AG04449 (cell line): Measurements from ENCODE around the gene DRD4.
"Not testable (repeated sequence)": the region's sequence is repeated elsewhere in the genome, so short reads cannot be mapped to it uniquely, and the experiment has no call there.

Source experiments
- CTCF ChIA-PET: fragments of 350-600 bp; formaldehyde crosslinking; extraction: SDS; loops from one replicate; lab custom pipeline; 2021; ENCODE audit warnings: antibody characterized with exemption; lab: Yijun Ruan, JAX
- POLR2A ChIA-PET: fragments of 400-600, 350-600 bp; formaldehyde crosslinking; extraction: SDS; loops from one replicate; lab custom pipeline; 2020; ENCODE audit warnings: antibody characterized with exemption, inconsistent platforms; lab: Yijun Ruan, JAX
- DNase-seq: peaks from one replicate; pipeline ENCODE4 v3.0.0-alpha.2; 2010; ENCODE audit warnings: low read depth, low spot score
- H3K4me3 ChIP-seq: 2 replicates; pipeline ENCODE4 v1.5.1; 2011; ENCODE audit warnings: low read depth, mild to moderate bottlenecking, control low read depth, low read length
- CTCF ChIP-seq: IDR thresholded peaks from one replicate; pipeline ENCODE4 v1.5.1; 2011; ENCODE audit warnings: mild to moderate bottlenecking, moderate library complexity, low read length, control low read depth, inconsistent platforms; ENCODE audit not compliant: insufficient read depth; ENCODE audit errors: missing control alignments

The DRD4 gene

GRCh38 chr11:689625-690024, 52.6 kb downstream of the DRD4 start:
- H3K4me3 ChIP-seq, result no peak overlapping the region
- no peak for DNase-seq
- POLR2A ChIA-PET, result no interaction called here
- TF ChIP-seq CTCF, result no peak
- CTCF ChIA-PET, result no interaction called here

GRCh38 chr11:690244-690643, 53.2 kb downstream of the DRD4 start:
- DNase-seq, H3K4me3 ChIP-seq, POLR2A ChIA-PET: not testable (repeated sequence)
- CTCF ChIA-PET, result interaction anchor here (1.1 to 1.7 kb wide), 2 partner anchors 10 to 13 kb away, joined by 3 read pairs; no protein-coding TSS in a partner anchor
